ENCODE data around the gene SYT2.
"Not testable (repeated sequence)": the region's sequence is repeated elsewhere in the genome, so short reads cannot be mapped to it uniquely, and the experiment has no call there.

Gene SYT2

GRCh38 chr1:202568410-202568809 is 141.8 kb downstream of the SYT2 start:
- no peak for DNase-seq

- no peak for DNase-seq
Observed at GRCh38 chr1:202567738-202568137, 142.5 kb downstream of the SYT2 start.

- no peak for DNase-seq
Observed at GRCh38 chr1:202565890-202566602, 144.2 kb downstream of the SYT2 start.

- no peak for DNase-seq
Observed at GRCh38 chr1:202564958-202565495, 145.2 kb downstream of the SYT2 start.

- no peak for DNase-seq
Observed at GRCh38 chr1:202563818-202564217, 146.4 kb downstream of the SYT2 start.

- DNase-seq, result no peak
Observed at GRCh38 chr1:202562444-202563060, 147.7 kb downstream of the SYT2 start.

GRCh38 chr1:202561726-202562443 is 148.4 kb downstream of the SYT2 start:
- no peak for DNase-seq

- no peak for DNase-seq
Observed at GRCh38 chr1:202561240-202561639, 149.0 kb downstream of the SYT2 start.

GRCh38 chr1:202557662-202558061 is 152.6 kb downstream of the SYT2 start:
- DNase-seq, result not testable (repeated sequence)

- DNase-seq, result not testable (repeated sequence)
Observed at GRCh38 chr1:202556037-202556436, 154.2 kb downstream of the SYT2 start.

- DNase-seq, result not testable (repeated sequence)
Observed at GRCh38 chr1:202554619-202555018, 155.6 kb downstream of the SYT2 start.

GRCh38 chr1:202553560-202554038 is 156.7 kb downstream of the SYT2 start:
- peak; percentile 73 to 92 (median 81) for DNase-seq

GRCh38 chr1:202553078-202553477 is 157.2 kb downstream of the SYT2 start:
- not testable (repeated sequence) for DNase-seq

GRCh38 chr1:202552615-202553014 is 157.6 kb downstream of the SYT2 start:
- peak in 3 of 4 experiments; percentile 9 to 17 (median 16) for DNase-seq

- DNase-seq, result no peak
Observed at GRCh38 chr1:202551683-202552082, 158.6 kb downstream of the SYT2 start.

- not testable (repeated sequence) for DNase-seq
Observed at GRCh38 chr1:202550088-202550487, 160.2 kb downstream of the SYT2 start.

- DNase-seq, result no peak
Observed at GRCh38 chr1:202547215-202547614, 163.0 kb downstream of the SYT2 start.

- not testable (repeated sequence) for DNase-seq
Observed at GRCh38 chr1:202546796-202547195, 163.5 kb downstream of the SYT2 start.

GRCh38 chr1:202546377-202546776 is 163.9 kb downstream of the SYT2 start:
- not testable (repeated sequence) for DNase-seq

- DNase-seq, result not testable (repeated sequence)
Observed at GRCh38 chr1:202545647-202546303, 164.5 kb downstream of the SYT2 start.

- not testable (repeated sequence) for DNase-seq
Observed at GRCh38 chr1:202544766-202545449, 165.3 kb downstream of the SYT2 start.

GRCh38 chr1:202543537-202543936 is 166.7 kb downstream of the SYT2 start:
- DNase-seq, result not testable (repeated sequence)

All from suppressor macrophage (primary cell).